ENCODE data around the gene RBM34. TPM values are rescaled to one million over a fixed set of nuclear protein-coding genes. Genes with fewer than 3 reads are reported as not detected.
"Not testable (repeated sequence)": the region's sequence is repeated elsewhere in the genome, so short reads cannot be mapped to it uniquely, and the experiment has no call there.

RBM34 gene, protein sequence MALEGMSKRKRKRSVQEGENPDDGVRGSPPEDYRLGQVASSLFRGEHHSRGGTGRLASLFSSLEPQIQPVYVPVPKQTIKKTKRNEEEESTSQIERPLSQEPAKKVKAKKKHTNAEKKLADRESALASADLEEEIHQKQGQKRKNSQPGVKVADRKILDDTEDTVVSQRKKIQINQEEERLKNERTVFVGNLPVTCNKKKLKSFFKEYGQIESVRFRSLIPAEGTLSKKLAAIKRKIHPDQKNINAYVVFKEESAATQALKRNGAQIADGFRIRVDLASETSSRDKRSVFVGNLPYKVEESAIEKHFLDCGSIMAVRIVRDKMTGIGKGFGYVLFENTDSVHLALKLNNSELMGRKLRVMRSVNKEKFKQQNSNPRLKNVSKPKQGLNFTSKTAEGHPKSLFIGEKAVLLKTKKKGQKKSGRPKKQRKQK
- 58.7 TPM for polyA plus RNA-seq (2013, experiment 1 of 2; ENCODE audit: insufficient read length)
- 49.3 TPM for polyA plus RNA-seq (2013, experiment 2 of 2; ENCODE audit: insufficient read length)

DNA sequence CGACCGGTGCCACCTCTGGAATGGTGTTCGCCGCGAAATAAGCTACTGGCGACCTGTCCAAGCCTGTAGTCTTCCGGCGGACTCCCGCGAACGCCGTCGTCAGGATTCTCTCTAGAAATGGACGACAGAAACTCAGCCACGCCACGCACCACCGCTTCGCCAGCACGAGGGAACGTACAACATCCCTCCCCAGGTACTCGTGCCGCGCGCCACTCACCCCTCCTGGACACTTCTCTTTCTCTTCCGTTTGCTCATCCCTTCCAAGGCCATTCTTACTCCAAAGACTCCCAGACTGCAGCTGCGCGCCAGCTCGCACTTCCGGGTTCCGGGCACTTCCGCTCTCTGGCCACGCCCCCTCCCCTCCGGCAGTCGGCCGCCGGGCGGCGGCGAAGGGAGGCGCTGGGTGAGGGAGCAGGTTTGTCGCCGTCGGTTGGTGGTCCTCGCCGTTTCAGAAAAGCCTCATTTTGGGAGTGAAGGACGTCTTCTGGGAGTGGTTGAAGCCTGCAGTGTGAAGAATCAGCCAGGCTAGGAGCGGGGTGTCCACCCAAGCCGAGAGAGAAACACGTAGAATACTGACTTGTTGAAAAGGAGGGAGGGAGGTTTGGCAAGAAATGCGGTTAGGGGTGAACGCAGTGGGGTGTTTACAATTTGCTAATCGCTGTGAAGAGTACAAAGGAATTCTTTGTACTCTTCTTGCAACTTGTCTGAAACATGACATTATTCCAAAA, at the start of gene RBM34:
RBM34 (minus strand) TSS at position 294 of the 728 bp plus-strand sequence; CDS start at position 270, 24 bp downstream.
- DNase-seq, result peak; percentile 89

GRCh38 chr1:235207209-235207565, 46.1 kb upstream of the RBM34 start:
- no peak for DNase-seq

- DNase-seq, result peak; percentile 4
Measured at GRCh38 chr1:235206533-235207208, 45.6 kb upstream of the RBM34 start.

- DNase-seq, result no peak
Measured at GRCh38 chr1:235205687-235206086, 44.6 kb upstream of the RBM34 start.

GRCh38 chr1:235203428-235203827, 42.4 kb upstream of the RBM34 start:
- no peak for DNase-seq

- DNase-seq, result not testable (repeated sequence)
Measured at GRCh38 chr1:235202447-235202846, 41.4 kb upstream of the RBM34 start.

DNA sequence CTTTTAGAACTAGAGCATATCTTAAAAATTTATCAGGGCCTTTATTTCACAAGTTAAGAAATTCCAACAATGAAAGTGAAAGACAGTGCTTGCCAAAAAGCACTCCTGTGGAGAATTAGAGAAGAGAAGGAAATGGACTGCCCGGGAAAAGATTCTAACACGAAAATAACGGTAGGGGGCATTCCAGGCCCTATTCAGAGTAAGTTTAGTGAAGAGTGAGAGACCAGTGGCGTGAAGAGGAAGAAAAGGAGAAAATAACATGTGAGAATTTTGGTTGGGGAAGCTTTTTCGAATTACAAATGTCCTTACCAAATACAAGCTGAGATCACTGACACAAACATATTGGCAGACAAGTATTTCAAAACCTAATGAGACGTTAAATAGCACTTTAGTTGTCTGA, 38.4 kb upstream of the RBM34 start:
- DNase-seq, result peak; percentile 54

- DNase-seq, result no peak
Measured at GRCh38 chr1:235190431-235190830, 29.4 kb upstream of the RBM34 start.

- DNase-seq, result no peak
Measured at GRCh38 chr1:235187316-235187715, 26.3 kb upstream of the RBM34 start.

DNA sequence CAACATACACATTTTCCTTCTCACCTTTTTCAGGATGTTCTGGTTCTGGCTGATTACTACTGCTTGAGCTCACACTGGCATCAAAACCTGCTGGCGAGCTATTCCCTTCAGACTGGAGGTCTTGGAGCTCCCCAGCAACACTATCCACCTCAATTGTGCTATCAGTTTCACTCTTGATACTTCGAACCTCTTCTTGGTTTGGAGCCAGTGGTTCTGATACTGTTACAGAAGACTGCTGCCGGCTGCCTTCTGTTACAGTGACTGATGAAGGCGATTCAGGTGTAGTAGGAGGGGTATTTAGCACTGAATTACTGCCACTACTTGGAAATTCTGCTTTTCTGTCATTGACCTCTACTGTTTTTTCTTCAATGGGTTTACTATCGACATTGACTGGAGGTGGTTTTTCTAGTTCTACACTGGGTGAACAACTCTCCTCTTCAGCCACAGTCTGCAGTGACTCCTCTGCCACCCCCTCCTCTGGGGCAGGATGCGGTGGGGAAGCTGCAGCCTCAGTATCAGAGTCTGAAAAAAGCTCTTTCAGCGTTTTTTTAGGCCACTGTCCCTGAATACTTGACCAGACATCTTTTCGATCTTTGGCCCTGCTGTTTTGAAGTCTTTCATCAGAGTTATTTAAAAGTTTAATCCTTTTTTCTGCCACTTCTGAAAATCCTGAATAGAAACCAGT, 20.7 kb upstream of the RBM34 start:
- DNase-seq, result no peak

DNA sequence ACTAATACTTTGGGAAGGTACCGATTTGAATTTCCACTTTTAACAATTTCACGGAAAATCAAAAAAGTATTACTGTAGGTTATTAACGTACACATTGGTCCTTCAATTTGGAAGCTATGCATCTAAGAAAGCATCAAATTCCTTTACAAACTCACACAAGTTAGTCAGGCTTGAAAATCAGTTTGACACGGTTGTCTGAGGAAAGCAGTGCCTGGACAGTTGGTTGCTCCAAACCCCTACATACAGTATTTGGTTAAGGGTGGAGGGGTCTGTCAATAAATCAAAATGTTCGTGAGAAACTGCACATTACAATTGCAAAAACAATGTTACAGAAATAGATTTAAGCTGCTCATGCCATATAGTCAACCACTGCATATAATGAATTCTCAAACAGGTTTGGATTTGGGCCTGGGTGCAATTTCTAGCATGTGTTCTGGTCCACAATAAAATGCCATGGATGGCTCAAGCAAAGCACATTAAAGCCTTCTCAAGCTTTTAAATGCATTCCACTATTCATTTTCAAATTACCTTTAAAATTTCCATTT, 19.9 kb upstream of the RBM34 start:
- DNase-seq, result no peak

- no peak for DNase-seq
Measured at GRCh38 chr1:235176486-235176885, 15.4 kb upstream of the RBM34 start.

- DNase-seq, result no peak
Measured at GRCh38 chr1:235169986-235170385, 8.9 kb upstream of the RBM34 start.

DNA sequence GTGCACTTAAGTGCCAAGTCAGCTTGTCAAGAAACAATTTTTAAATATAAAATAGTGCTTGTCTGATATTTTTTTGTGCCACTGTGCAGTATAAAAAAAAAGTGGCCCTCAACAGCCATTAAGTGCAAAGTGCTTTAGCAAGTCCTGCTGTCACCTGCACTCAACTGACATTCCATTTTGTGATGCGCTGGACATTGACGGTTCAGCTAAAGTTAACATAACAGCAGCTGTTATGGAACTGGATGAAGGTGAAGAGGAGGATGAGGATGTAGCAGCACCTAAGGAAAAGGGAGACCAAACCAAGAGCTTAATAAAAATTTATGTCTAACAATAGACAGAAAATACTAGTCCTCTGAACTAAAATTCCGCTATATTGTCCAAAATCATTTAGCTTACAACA, 7.3 kb upstream of the RBM34 start:
- no peak for DNase-seq

DNA sequence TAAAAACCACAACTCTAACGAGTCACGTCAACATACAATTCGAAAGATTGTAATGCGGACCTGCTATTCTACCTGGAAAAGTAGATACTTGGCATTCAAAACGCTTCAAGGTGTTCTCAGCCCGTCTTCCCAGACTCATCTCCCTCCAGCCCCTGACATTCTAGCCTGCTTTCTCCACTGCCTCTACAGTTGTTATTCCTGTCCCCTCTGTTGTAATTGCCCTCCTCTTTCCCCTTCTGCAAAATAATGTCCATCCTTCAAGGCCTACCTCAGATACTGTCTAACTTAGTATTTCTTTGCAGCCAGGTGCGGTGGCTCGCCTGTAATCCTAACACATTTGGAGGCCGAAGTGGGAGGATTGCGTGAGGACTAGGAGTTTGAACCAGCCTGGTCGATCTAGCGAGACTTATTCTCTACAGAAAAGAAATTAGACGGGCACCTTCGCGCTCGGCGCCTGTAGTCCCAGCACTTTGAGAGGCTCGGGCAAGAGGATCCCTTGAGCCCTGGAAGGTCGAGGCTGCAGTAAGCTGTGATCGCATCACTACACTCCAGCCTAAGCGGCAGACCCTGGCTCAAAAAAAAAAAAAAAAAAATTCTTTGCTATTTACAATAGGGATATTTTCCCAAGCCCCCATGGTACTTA, 756 bp upstream of the RBM34 start:
- no peak for DNase-seq

DNA sequence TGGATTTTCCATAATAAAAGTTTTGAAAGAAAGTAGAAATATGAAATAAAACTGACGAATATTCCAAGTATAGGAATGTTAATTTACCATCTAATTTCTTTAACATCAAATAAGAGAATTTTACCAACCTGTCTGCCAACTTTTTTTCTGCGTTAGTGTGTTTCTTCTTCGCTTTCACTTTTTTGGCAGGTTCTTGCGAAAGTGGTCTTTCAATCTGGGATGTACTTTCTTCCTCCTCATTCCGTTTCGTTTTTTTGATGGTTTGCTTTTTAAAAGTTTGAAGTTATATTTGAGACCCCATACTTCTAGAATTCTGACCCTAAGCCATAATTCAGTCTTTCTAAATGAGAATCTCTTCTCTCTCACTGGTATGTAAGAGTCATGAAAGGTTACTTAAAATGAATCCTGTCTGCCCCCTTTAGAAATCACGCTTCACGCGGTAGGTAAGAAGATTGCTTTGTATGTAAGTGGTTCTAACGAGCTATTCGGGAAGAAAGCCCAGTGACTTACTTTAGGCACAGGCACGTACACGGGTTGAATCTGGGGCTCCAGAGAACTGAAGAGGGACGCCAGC, 580 bp downstream of the RBM34 start:
- peak; percentile 58 for DNase-seq

DNA sequence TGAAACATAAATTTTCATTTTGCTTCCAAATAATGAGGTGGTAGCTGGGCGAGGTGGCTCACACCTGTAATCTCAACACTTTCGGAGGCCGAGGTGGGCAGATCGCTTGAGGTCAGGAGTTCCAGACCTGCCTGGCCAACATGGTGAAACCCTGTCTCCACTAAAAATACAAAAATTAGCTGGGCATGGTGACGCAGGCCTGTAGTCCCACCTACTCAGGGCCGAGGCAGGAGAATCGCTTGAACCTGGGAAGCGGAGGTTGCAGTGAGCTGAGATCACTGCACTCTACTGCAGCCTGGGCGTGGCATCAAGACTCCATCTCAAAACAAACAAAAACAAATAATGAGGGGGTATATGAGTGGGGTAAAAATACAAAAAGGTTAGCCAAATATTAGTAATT, 1.1 kb downstream of the RBM34 start:
- not testable (repeated sequence) for DNase-seq

GRCh38 chr1:235159284-235159683, 1.8 kb downstream of the RBM34 start:
- not testable (repeated sequence) for DNase-seq

DNA sequence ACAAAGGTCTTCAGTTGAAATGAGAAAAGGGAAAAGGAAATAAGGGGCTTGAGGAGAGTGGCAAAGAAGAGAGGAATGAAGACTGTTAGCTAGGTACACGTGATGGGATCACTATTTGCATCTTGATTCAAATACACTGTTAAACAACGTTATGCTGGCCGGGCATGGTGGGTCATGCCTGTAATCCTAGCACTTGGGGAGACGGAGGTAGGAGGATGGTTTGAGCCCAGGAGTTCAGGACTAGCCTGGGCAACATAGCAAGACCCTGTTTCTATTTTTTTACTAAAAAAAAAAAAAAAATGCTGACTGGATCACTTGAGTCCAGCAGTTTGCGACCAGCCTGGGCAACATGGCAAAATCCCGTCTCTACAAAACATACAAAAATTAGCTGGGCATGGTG, 2.4 kb downstream of the RBM34 start:
- DNase-seq, result no peak

DNA sequence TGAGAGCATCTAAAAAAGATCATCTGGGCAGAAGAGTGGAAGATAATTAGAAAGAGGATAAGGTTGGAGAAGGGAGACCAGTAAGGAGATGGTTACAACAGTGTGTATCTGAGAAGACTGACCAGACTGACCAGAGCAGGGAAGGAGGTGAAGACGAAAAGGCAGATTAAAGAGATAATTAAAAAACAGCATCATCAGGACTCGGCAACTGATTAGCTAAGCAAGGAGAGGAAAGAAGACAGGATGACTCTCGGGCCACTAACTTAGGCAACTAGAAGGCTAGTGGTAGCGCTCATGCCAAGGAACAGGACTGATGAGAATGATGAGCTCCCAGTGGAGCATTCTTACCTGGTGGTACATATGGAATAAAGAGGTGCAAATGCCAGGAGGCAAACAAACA, 3.9 kb downstream of the RBM34 start:
- no peak for DNase-seq

- DNase-seq, result no peak
Measured at GRCh38 chr1:235156740-235157139, 4.3 kb downstream of the RBM34 start.

All from fibroblast of skin of back (primary cell).